GM18502 (cell line): ENCODE data around the gene RHEX.
"Not testable (repeated sequence)": the region's sequence is repeated elsewhere in the genome, so short reads cannot be mapped to it uniquely, and the experiment has no call there.

Experiments used
- ATAC-seq: cut with Tn5 transposase; IDR thresholded peaks from one replicate; pipeline ENCODE4 v1.9.1; 2021; ENCODE audit warnings: mild to moderate bottlenecking; ENCODE audit not compliant: unreplicated experiment, poor library complexity

RHEX gene

GRCh38 chr1:206029484-206029883 is 23.5 kb upstream of the RHEX start:
- ATAC-seq, result no peak

- no peak for ATAC-seq
Observed at GRCh38 chr1:206030191-206030590, 22.8 kb upstream of the RHEX start.

GRCh38 chr1:206030714-206031113 is 22.3 kb upstream of the RHEX start:
- peak; percentile 83 for ATAC-seq

GRCh38 chr1:206032380-206033140 is 20.4 kb upstream of the RHEX start:
- no peak for ATAC-seq

- no peak for ATAC-seq
Observed at GRCh38 chr1:206035027-206035426, 17.9 kb upstream of the RHEX start.

GRCh38 chr1:206036663-206037455 is 16.1 kb upstream of the RHEX start:
- no peak for ATAC-seq

- ATAC-seq, result no peak
Observed at GRCh38 chr1:206037581-206037980, 15.4 kb upstream of the RHEX start.

- ATAC-seq, result no peak
Observed at GRCh38 chr1:206039046-206039973, 13.7 kb upstream of the RHEX start.

- ATAC-seq, result no peak
Observed at GRCh38 chr1:206040328-206040727, 12.6 kb upstream of the RHEX start.

- peak; percentile 65 for ATAC-seq
Observed at GRCh38 chr1:206041640-206042039, 11.3 kb upstream of the RHEX start.

- no peak for ATAC-seq
Observed at GRCh38 chr1:206047271-206047670, 5.7 kb upstream of the RHEX start.

- no peak for ATAC-seq
Observed at GRCh38 chr1:206048582-206048981, 4.4 kb upstream of the RHEX start.

GRCh38 chr1:206049293-206049692 is 3.7 kb upstream of the RHEX start:
- ATAC-seq, result peak; percentile 53

GRCh38 chr1:206049919-206050600 is 2.9 kb upstream of the RHEX start:
- no peak for ATAC-seq

- ATAC-seq, result peak; percentile 81
Observed at GRCh38 chr1:206050655-206051235, 2.2 kb upstream of the RHEX start.

GRCh38 chr1:206052231-206052865 is 625 bp upstream of the RHEX start:
- ATAC-seq, result not testable (repeated sequence)

GRCh38 chr1:206053616-206054015 is 643 bp downstream of the RHEX start:
- ATAC-seq, result not testable (repeated sequence)

GRCh38 chr1:206055069-206055625 is 2.2 kb downstream of the RHEX start:
- not testable (repeated sequence) for ATAC-seq
